HG03565 (cell line): ENCODE measurements around the gene CRYGC.

ENCODE experiments used
- ATAC-seq: cut with Tn5 transposase; IDR thresholded peaks from one replicate; pipeline ENCODE4 v1.9.1; 2021; ENCODE audit warnings: mild to moderate bottlenecking, moderate library complexity; ENCODE audit not compliant: unreplicated experiment

The CRYGC gene, protein sequence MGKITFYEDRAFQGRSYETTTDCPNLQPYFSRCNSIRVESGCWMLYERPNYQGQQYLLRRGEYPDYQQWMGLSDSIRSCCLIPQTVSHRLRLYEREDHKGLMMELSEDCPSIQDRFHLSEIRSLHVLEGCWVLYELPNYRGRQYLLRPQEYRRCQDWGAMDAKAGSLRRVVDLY

GRCh38 chr2:208129744-208130711 lies at the start of gene CRYGC:
Gene CRYGC, minus strand, starts transcription at chr2:208129828. Its CDS starts 36 bp downstream, at chr2:208129792.
- ATAC-seq: no peak

- no peak for ATAC-seq
These were observed 49.5 kb upstream of the CRYGC start for GRCh38 chr2:208179028-208179609.

GRCh38 chr2:208175840-208176153 lies 46.2 kb upstream of the CRYGC start:
- no peak for ATAC-seq

GRCh38 chr2:208175069-208175839 lies 45.6 kb upstream of the CRYGC start:
- ATAC-seq: peak; percentile 98

GRCh38 chr2:208174144-208174543 lies 44.5 kb upstream of the CRYGC start:
- ATAC-seq: no peak

GRCh38 chr2:208172125-208172524 lies 42.5 kb upstream of the CRYGC start:
- ATAC-seq: no peak

GRCh38 chr2:208164951-208165755 lies 35.5 kb upstream of the CRYGC start:
- no peak for ATAC-seq

GRCh38 chr2:208163489-208163888 lies 33.9 kb upstream of the CRYGC start, which contains the start of gene CRYGA:
Gene CRYGA, minus strand, starts transcription at chr2:208163589. Its CDS starts 33 bp downstream, at chr2:208163556.
- ATAC-seq: no peak

- ATAC-seq: no peak
These were observed 26.8 kb upstream of the CRYGC start for GRCh38 chr2:208156439-208156838.

- ATAC-seq: no peak
These were observed 23.5 kb upstream of the CRYGC start for GRCh38 chr2:208153156-208153555.

DNA sequence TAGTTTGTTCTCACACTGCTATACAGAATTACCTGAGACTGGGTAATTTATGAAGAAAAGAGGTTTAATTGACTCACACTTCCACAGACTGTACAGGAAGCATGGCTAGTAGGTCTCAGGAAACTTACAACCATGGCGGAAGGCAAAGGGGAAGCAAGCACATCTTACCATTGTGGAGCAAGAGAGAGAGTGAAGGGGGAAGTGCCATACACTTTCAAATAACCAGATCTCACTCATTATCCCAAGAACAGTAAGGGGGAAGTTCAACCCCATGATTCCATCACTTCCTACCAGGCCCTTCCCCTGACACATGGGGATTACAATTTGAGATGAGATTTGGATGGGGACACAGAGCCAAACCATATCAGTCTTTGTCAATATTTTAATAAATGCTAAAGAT lies 21.3 kb upstream of the CRYGC start:
- no peak for ATAC-seq

DNA sequence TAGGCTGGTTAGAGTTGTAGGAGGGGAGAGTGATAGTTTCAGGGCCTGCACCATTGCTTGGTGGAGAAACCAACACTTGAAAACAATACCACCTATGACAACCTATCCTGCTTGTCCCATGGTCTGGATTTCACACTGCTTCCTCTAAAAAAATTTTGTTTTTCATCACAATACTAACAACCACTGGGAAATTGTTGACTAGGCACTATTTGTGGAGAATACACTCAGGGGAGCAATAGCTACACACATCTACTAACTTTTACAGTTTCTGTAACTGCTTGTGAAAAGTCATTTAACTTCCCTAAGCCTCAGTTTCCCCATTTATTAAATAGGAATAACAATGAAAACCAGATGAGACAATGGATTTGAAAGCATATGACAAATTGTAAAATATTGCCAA lies 20.5 kb upstream of the CRYGC start:
- no peak for ATAC-seq

DNA sequence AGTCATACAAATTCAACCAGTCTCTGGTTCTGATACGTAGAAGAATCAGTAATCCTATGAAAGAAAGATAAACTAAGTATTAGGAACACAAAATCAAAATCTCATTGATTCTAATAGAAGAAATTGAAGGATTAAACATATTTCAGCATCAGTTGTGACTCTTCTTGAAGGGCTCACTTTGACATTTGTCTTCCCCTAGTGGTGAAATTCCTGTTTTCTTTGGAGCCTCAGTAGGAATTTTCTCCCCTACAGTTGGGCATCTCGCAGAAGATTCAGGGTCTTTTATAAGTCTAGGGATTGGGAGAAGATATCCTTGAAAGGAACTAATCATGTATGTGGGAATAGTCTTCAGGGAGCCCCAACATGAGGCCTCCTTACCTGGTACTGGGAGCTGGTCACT lies 19.2 kb upstream of the CRYGC start:
- ATAC-seq: no peak

DNA sequence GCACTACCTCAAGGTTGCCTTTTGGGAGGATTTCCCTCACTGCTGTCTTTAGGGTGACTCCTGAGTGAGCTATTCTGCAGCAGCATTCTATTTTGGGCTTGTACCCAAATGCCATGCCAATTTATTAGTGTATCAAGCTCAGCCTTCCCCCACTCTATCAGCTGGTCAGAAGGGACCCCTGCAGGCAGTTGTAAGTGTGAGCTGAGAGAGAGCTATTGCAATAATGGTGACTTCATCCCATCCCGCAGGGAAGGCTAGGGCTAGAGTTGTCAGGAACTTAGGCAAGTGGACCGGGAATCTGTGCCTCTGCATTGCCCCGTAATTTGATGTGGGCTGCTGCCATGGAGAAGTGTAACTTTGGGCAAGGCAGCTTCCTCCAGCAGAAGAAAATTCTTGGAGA lies 18.1 kb upstream of the CRYGC start:
- ATAC-seq: no peak

DNA sequence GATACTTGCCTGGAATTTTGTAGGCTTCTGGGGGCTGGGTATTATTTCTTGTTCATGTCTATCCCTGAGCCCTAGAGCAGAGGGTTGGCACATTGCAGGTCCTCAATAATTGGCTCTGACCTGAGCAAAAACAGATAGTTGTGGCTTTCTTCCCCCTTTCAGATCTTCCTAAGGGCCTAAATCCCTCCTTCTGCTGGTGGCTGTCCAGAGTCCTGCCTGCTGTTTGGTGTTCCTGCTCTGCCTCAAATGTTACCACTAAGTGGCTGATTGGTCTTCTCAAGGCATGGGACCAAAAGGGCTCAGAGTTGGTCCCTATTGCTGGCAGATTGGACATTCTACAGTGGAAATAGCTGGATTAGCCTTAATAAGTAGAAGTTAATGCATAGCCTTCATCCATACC lies 17.4 kb upstream of the CRYGC start:
- no peak for ATAC-seq

GRCh38 chr2:208146006-208146405 lies 16.4 kb upstream of the CRYGC start, which contains the start of gene CRYGB:
Gene CRYGB, minus strand, starts transcription at chr2:208146158. Its CDS starts 38 bp downstream, at chr2:208146120.
- no peak for ATAC-seq

DNA sequence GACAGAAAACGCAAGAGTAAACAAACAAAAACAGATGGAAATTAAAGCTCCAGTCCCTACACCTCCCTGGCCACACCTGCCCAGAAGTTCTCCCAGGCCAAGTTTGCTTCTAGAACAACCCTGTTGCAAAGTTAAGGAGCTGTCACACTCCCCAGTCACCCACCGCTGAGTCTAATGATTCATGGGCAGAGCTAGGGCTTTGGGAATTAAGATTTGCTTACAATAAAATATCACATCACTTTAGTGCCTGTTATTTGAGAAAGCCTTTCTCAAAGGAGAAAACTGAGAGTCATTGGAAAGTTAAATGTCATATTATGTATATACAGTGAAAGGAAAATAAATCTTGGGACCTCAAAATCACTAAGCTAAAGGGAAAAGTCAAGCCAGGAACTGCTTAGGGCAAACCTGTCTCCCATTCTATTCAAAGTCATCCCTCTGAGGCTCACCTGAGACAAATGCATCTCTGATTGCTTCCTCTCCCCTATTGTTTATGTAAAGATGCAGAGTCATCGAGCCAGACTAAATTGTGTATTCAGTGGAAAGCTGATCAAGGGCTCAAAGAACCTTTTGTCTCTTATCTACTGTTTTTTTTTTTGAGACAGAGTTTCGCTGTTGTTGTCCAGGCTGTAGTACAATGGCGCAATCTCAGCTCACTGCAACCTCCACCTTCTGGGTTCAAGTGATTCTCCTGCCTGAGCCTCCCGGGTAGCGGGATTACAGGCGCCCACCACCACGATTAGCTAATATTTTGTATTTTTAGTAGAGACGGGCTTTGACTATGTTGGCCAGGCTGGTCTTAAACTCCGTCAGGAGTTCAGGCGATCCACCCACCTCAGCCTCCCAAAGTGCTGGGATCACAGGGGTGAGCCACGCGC lies 13.5 kb upstream of the CRYGC start:
- ATAC-seq: no peak

- ATAC-seq: no peak
These were observed 12.8 kb upstream of the CRYGC start for GRCh38 chr2:208142240-208142924.

GRCh38 chr2:208139447-208139846 lies 9.8 kb upstream of the CRYGC start:
- no peak for ATAC-seq
